Uterus (tissue), 4 donors: Measurements from ENCODE around the gene CRELD1. TPM values are rescaled to one million over a fixed set of nuclear protein-coding genes. Genes with fewer than 3 reads are reported as not detected.

Experiments used
- DNase-seq, 2 donors: peaks; one replicate each; pipeline ENCODE4 v3.0.0-alpha.2; 2019 to 2020
- H3K27ac ChIP-seq, 2 donors: fragments of 200-600 bp; sonication (generic); 1 replicate in 1 of 2; 2 replicates in 1 of 2; pipeline ENCODE4 v1.5.1; 2016 to 2018
- H3K27me3 ChIP-seq, 2 donors: fragments of 200-600 bp; sonication (generic); one replicate each; pipeline ENCODE4 v1.5.1; 2018 to 2019; ENCODE audit warnings: control low read depth in 1 of 2
- H3K36me3 ChIP-seq, 2 donors: fragments of 200-600 bp; sonication (generic); one replicate each; pipeline ENCODE4 v1.5.1; 2019; ENCODE audit warnings: control low read depth in 1 of 2
- H3K4me1 ChIP-seq, 2 donors: fragments of 200-600 bp; sonication (generic); one replicate each; pipeline ENCODE4 v1.5.1; 2018 to 2019; ENCODE audit warnings: control low read depth in 1 of 2
- H3K4me3 ChIP-seq, 2 donors: fragments of 200-600 bp; sonication (generic); 1 replicate in 1 of 2; 2 replicates in 1 of 2; pipeline ENCODE4 v1.5.1; 2018 to 2019; ENCODE audit warnings: mild to moderate bottlenecking in 1 of 2
- H3K9me3 ChIP-seq, 2 donors: fragments of 200-600 bp; sonication (generic); one replicate each; pipeline ENCODE4 v1.5.1; 2019; ENCODE audit warnings: control low read depth in 1 of 2
- CTCF ChIP-seq, 4 experiments: fragments of 200-600 bp in 2 of 4; fragments of 450-650 bp in 2 of 4; sonication (generic) in 2 of 4; IDR thresholded peaks; one replicate each; pipeline ENCODE4 v1.5.1; 2016 to 2019; ENCODE audit warnings: antibody characterized with exemption in 4 of 4, mild to moderate bottlenecking in 2 of 4, moderate library complexity in 1 of 4
- POLR2A ChIP-seq, 2 donors: fragments of 450-650 bp; IDR thresholded peaks; one replicate each; pipeline ENCODE4 v1.6.1; 2016; ENCODE audit warnings: antibody characterized with exemption in 2 of 2, mild to moderate bottlenecking in 1 of 2, moderate library complexity in 1 of 2
- intact Hi-C: fragments of 100-400 bp; cut with DNase I; formaldehyde crosslinking; loops from one replicate; pipeline ENCODE4 v1.15.1; 2023; ENCODE audit warnings: low total_unique reads
- total RNA-seq, 4 donors: library from RNA; depleted of rRNA in 3 of 4; stranded (reverse); fragments of >200 nt in 3 of 4; gene quantifications; one replicate each; pipeline versions ENCODE4 v1.1.0 to v1.2.4, GENCODE V29; 2014 to 2023
- donor health status: DM: yes; HTN: yes; CAD: no.

The CRELD1 gene
- total RNA-seq, 4 donors from 2014 or later = 20.4 to 38.8 (median 29.1) TPM

GRCh38 chr3:9951598-9951961, 17.9 kb downstream of the CRELD1 start:
- no peak for DNase-seq
- intact Hi-C loops = no loop called here
- H3K4me3 ChIP-seq = peak overlapping the region in 1 of 2 donors; percentile 52

GRCh38 chr3:9951962-9952805, 18.6 kb downstream of the CRELD1 start, which contains the start of gene PRRT3:
PRRT3 (minus strand) TSS chr3:9952408; CDS start chr3:9950115, 2,293 bp downstream.
- no peaks in the 10 kb centered on the region for H3K27me3 ChIP-seq
- H3K9me3 ChIP-seq = no peaks in the 10 kb centered on the region
- H3K27ac ChIP-seq = no peak within 1 kb of the TSS
- H3K4me3 ChIP-seq = peak within 1 kb of the TSS in 1 of 2 donors; percentile 52
- DNase-seq = peak in 1 of 2 donors; percentile 24
- TF ChIP-seq CTCF (IDR thresholded peaks at IDR 0.05) (no peak), POLR2A (IDR thresholded peaks at IDR 0.05) (no peak)
- peaks cover 0 to 12% of the 10 kb centered on the region in 2 donors for H3K4me1 ChIP-seq
- H3K36me3 ChIP-seq = no peaks in the 10 kb centered on the region
- intact Hi-C loops = no loop called here

More at GRCh38 chr3:9951598-9951961, 17.9 kb downstream of the CRELD1 start:
- no peaks in the 10 kb centered on the region for H3K27me3 ChIP-seq
- peaks cover 0 to 12% of the 10 kb centered on the region in 2 donors for H3K4me1 ChIP-seq
- no peak overlapping the region for H3K27ac ChIP-seq
- no peaks in the 10 kb centered on the region for H3K36me3 ChIP-seq
- H3K9me3 ChIP-seq = no peaks in the 10 kb centered on the region
- no peak for TF ChIP-seq POLR2A (IDR thresholded peaks at IDR 0.05)
- TF ChIP-seq CTCF (IDR thresholded peaks at IDR 0.05) = no peak

GRCh38 chr3:9955067-9955502, 21.5 kb downstream of the CRELD1 start:
- H3K27me3 ChIP-seq = no peaks in the 10 kb centered on the region
- no peaks in the 10 kb centered on the region for H3K36me3 ChIP-seq
- intact Hi-C loops = loop anchor here (5.0 kb wide), 1 partner anchor 62 kb away; no protein-coding TSS in a partner anchor
- TF ChIP-seq POLR2A (IDR thresholded peaks at IDR 0.05) (no peak), CTCF (IDR thresholded peaks at IDR 0.05) (no peak)
- no peak for DNase-seq
- H3K4me3 ChIP-seq = no peak overlapping the region
- H3K9me3 ChIP-seq = no peaks in the 10 kb centered on the region
- peaks cover 0 to 4% of the 10 kb centered on the region in 2 donors for H3K4me1 ChIP-seq
- H3K27ac ChIP-seq = no peak overlapping the region

GRCh38 chr3:9955611-9956352, 22.1 kb downstream of the CRELD1 start:
- no peak for DNase-seq
- intact Hi-C loops = loop anchor here (5.0 kb wide), 1 partner anchor 62 kb away; no protein-coding TSS in a partner anchor
- no peak overlapping the region for H3K27ac ChIP-seq

More at GRCh38 chr3:9955611-9956352, 22.1 kb downstream of the CRELD1 start:
- Histone ChIP-seq H3K4me1 (peaks cover 0 to 4% of the 10 kb centered on the region in 2 donors), H3K36me3 (no peaks in the 10 kb centered on the region), H3K27me3 (no peaks in the 10 kb centered on the region), H3K9me3 (no peaks in the 10 kb centered on the region), H3K4me3 (no peak overlapping the region)
- TF ChIP-seq CTCF (IDR thresholded peaks at IDR 0.05) (no peak), POLR2A (IDR thresholded peaks at IDR 0.05) (no peak)
